Activated naive CD4-positive, alpha-beta T cell treated with anti-CD3 and anti-CD28 coated beads, Interleukin-2, amount 10 ng/mL, durations not matched to agents 7 days and 5 days (primary cell): ENCODE results near the gene ELOVL5.

Experiments used
- CTCF ChIA-PET: fragments of 350-600 bp; sonication (Branson Sonifier 250); formaldehyde crosslinking; loops from one replicate; lab custom pipeline; 2021; ENCODE audit warnings: antibody characterized with exemption; lab: Charles Lee
- DNase-seq: peaks from one replicate; pipeline ENCODE4 v3.0.0-alpha.2; 2020
- H3K27ac Mint-ChIP-seq: one replicate; pipeline ENCODE4 v1.8.0; 2021; ENCODE audit warnings: mild to moderate bottlenecking, moderate library complexity, mixed read lengths
- H3K27me3 Mint-ChIP-seq: one replicate; pipeline ENCODE4 v1.8.0; 2021; ENCODE audit warnings: mild to moderate bottlenecking, mixed read lengths
- H3K36me3 Mint-ChIP-seq: one replicate; pipeline ENCODE4 v1.8.0; 2021; ENCODE audit warnings: mixed read lengths
- H3K4me1 Mint-ChIP-seq: one replicate; pipeline ENCODE4 v1.8.0; 2021; ENCODE audit warnings: mixed read lengths
- H3K4me3 Mint-ChIP-seq: one replicate; pipeline ENCODE4 v1.8.0; 2021; ENCODE audit warnings: mild to moderate bottlenecking, moderate library complexity, mixed read lengths
- H3K9me3 Mint-ChIP-seq: one replicate; pipeline ENCODE4 v1.8.0; 2021; ENCODE audit warnings: mixed read lengths

ELOVL5 gene

DNA sequence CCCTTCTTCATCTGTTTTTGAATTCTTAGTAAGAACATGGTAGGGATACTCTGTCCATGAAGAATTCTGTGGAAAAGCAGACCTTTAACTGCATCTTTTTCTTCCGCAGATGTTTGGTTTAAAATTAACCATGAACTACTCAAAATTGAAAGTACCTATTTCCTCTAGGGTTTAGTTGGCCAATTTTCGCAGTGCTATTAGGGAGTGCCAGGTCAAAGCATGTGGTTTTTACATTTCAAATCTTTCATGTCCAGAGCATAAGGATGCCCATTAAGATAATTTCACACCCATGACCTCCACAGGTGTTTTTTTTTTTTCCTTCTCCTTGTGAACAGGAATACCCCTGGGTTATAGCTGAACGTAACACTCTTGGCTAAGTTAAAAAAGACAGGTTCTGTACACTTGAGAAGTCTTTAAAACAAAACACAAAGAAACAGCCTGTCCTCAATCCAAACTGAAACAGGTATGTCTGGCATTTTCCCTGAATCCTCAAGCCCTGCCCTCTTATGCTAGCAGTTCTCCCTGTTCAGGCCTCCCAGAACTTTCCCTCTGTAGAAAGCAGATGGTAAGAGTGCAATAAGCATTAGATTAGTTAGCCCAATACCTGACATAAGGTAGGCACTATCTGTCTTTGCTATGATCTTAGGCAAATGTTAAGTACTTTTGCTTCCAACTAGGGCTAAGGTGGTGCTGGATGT is 67.1 kb downstream of the ELOVL5 start:
- Mint-ChIP-seq H3K27ac (no peak overlapping the region), H3K27me3 (no peaks in the 10 kb centered on the region), H3K36me3 (peaks cover 69% of the 10 kb centered on the region), H3K4me1 (peaks cover 21% of the 10 kb centered on the region), H3K9me3 (no peaks in the 10 kb centered on the region), H3K4me3 (no peak overlapping the region)
- no peak for DNase-seq
- CTCF ChIA-PET = interaction anchor here (1.7 kb wide), 1 partner anchor 129 kb away, joined by 6 read pairs; no protein-coding TSS in a partner anchor

- no peak overlapping the region for H3K27ac Mint-ChIP-seq
- peaks cover 20% of the 10 kb centered on the region for H3K4me1 Mint-ChIP-seq
- peaks cover 69% of the 10 kb centered on the region for H3K36me3 Mint-ChIP-seq
- no peaks in the 10 kb centered on the region for H3K9me3 Mint-ChIP-seq
- H3K27me3 Mint-ChIP-seq = no peaks in the 10 kb centered on the region
- CTCF ChIA-PET = interaction anchor here (1.3 to 1.7 kb wide), 2 partner anchors 105 to 131 kb away, joined by 3 to 6 read pairs; no protein-coding TSS in a partner anchor
- no peak for DNase-seq
- H3K4me3 Mint-ChIP-seq = no peak overlapping the region
These were observed 68.5 kb downstream of the ELOVL5 start for GRCh38 chr6:53280207-53280606.

DNA sequence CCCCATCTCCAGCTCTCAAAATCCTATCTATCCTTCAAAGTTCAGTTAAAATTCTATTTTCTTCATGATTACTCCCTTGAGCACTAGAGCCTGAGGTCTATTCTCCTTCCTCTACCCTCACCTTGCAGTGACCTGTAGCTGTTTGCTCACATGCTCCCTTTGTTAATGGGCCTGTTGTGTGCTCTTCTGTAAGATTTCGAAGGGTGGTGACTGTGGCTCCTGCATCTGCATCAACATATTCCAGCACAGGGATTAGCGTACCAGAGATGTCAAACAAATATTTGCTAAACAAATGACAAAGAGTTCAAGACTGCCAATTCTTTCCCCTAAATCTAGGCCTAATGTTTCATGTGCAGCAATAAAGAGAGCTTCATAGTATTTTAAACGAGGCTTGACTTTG is 69.5 kb downstream of the ELOVL5 start:
- peaks cover 70% of the 10 kb centered on the region for H3K36me3 Mint-ChIP-seq
- H3K27me3 Mint-ChIP-seq = no peaks in the 10 kb centered on the region
- peaks cover 14% of the 10 kb centered on the region for H3K4me1 Mint-ChIP-seq
- DNase-seq = no peak
- H3K9me3 Mint-ChIP-seq = no peaks in the 10 kb centered on the region
- no peak overlapping the region for H3K4me3 Mint-ChIP-seq
- H3K27ac Mint-ChIP-seq = no peak overlapping the region
- CTCF ChIA-PET = interaction anchor here (1.3 kb wide), 1 partner anchor 104 kb away, joined by 3 read pairs; no protein-coding TSS in a partner anchor

GRCh38 chr6:53273370-53273769 is 75.4 kb downstream of the ELOVL5 start:
- no peak overlapping the region for H3K27ac Mint-ChIP-seq
- no peak for DNase-seq
- CTCF ChIA-PET = interaction anchor here (1.4 to 1.6 kb wide), 3 partner anchors 9 to 16 kb away, joined by 3 to 4 read pairs (median 4); no protein-coding TSS in a partner anchor
- no peak overlapping the region for H3K4me3 Mint-ChIP-seq
- H3K36me3 Mint-ChIP-seq = peaks cover 64% of the 10 kb centered on the region
- no peaks in the 10 kb centered on the region for H3K4me1 Mint-ChIP-seq
- H3K9me3 Mint-ChIP-seq = no peaks in the 10 kb centered on the region
- no peaks in the 10 kb centered on the region for H3K27me3 Mint-ChIP-seq

DNA sequence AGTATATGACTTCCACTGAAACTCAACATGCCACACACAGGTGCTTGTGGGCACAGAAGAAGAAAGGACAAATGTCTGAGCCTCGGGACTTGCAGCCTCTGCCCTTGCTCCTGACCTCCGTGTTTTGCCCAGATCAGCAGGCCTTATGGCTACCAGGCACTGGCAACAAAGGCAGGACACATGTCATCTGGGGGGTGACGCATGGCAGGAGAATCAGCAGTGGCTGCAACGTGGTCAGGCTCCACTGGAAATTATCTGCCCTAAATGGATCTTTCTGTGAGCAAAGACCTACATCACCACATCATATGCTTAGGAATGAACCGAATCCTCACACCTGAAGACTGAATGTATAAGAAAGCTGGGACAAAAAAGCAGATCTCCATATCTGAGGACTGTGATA is 78.9 kb downstream of the ELOVL5 start:
- no peak for DNase-seq
- no peak overlapping the region for H3K27ac Mint-ChIP-seq
- no peaks in the 10 kb centered on the region for H3K27me3 Mint-ChIP-seq
- H3K9me3 Mint-ChIP-seq = no peaks in the 10 kb centered on the region
- H3K4me3 Mint-ChIP-seq = no peak overlapping the region
- no peaks in the 10 kb centered on the region for H3K4me1 Mint-ChIP-seq
- CTCF ChIA-PET = no interaction called here
- H3K36me3 Mint-ChIP-seq = peaks cover 71% of the 10 kb centered on the region

- no peak for DNase-seq
These were observed 79.7 kb downstream of the ELOVL5 start for GRCh38 chr6:53268858-53269608.

GRCh38 chr6:53266553-53267090 is 82.1 kb downstream of the ELOVL5 start:
- CTCF ChIA-PET = interaction anchor here (1.2 to 1.6 kb wide), 2 partner anchors 23 to 94 kb away, joined by 3 to 4 read pairs; no protein-coding TSS in a partner anchor
- Mint-ChIP-seq H3K4me3 (no peak overlapping the region), H3K9me3 (no peaks in the 10 kb centered on the region), H3K4me1 (no peaks in the 10 kb centered on the region), H3K27me3 (no peaks in the 10 kb centered on the region), H3K36me3 (peaks cover 72% of the 10 kb centered on the region), H3K27ac (no peak overlapping the region)
- DNase-seq = no peak

More at GRCh38 chr6:53268858-53269608, 79.7 kb downstream of the ELOVL5 start:
- Mint-ChIP-seq H3K4me3 (no peak overlapping the region), H3K4me1 (no peaks in the 10 kb centered on the region), H3K27me3 (no peaks in the 10 kb centered on the region), H3K36me3 (peaks cover 72% of the 10 kb centered on the region), H3K27ac (peak overlapping the region; percentile 60), H3K9me3 (no peaks in the 10 kb centered on the region)
- CTCF ChIA-PET = no interaction called here

DNA sequence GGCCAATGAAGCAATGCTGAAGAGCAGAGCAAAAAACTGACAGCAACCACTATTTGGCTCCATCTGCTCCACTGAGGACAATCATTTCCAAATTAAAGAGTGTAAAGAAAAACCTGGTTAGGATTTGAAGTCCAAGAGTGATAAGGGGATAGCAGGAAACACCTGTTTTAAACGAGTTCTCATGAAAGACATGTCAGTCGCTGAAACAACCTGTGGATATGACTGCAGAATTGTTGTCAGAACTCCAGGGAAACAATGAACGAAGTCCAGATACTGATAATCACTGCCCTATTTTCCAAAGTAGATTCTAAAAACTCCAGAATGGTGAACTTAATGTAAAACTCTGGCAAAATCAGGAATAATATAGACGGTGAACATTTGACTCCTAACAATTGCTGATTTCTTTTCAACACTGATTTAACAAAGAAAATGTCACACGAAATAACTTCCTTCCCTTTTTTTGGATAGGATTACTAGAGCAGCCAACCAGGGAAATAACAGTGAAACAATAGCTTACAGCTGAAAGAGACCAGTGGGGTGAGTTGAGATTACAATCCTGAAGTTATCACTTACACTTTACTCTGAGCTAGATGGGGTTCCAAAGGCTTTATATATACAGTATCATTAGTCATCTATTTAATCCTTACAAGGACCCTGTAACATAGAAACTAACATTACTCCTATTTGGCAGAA is 83.7 kb downstream of the ELOVL5 start:
- Mint-ChIP-seq H3K9me3 (no peaks in the 10 kb centered on the region), H3K4me1 (no peaks in the 10 kb centered on the region), H3K4me3 (no peak overlapping the region), H3K36me3 (peaks cover 73% of the 10 kb centered on the region), H3K27me3 (no peaks in the 10 kb centered on the region), H3K27ac (no peak overlapping the region)
- CTCF ChIA-PET = no interaction called here
- no peak for DNase-seq

- CTCF ChIA-PET = interaction anchor here (0.7 kb wide), 1 partner anchor 9 kb away, joined by 3 read pairs; no protein-coding TSS in a partner anchor
- DNase-seq = no peak
These were observed 84.4 kb downstream of the ELOVL5 start for GRCh38 chr6:53264337-53264736.

GRCh38 chr6:53263917-53264316 is 84.8 kb downstream of the ELOVL5 start:
- H3K27me3 Mint-ChIP-seq = no peaks in the 10 kb centered on the region
- peak overlapping the region; percentile 2 for H3K27ac Mint-ChIP-seq
- DNase-seq = no peak
- CTCF ChIA-PET = interaction anchor here (0.7 kb wide), 1 partner anchor 10 kb away, joined by 3 read pairs; no protein-coding TSS in a partner anchor
- no peaks in the 10 kb centered on the region for H3K9me3 Mint-ChIP-seq
- H3K4me3 Mint-ChIP-seq = no peak overlapping the region
- H3K36me3 Mint-ChIP-seq = peaks cover 73% of the 10 kb centered on the region
- H3K4me1 Mint-ChIP-seq = no peaks in the 10 kb centered on the region

More at GRCh38 chr6:53264337-53264736, 84.4 kb downstream of the ELOVL5 start:
- Mint-ChIP-seq H3K4me3 (no peak overlapping the region), H3K9me3 (no peaks in the 10 kb centered on the region), H3K27ac (peak overlapping the region; percentile 56), H3K27me3 (no peaks in the 10 kb centered on the region), H3K4me1 (no peaks in the 10 kb centered on the region), H3K36me3 (peaks cover 73% of the 10 kb centered on the region)

DNA sequence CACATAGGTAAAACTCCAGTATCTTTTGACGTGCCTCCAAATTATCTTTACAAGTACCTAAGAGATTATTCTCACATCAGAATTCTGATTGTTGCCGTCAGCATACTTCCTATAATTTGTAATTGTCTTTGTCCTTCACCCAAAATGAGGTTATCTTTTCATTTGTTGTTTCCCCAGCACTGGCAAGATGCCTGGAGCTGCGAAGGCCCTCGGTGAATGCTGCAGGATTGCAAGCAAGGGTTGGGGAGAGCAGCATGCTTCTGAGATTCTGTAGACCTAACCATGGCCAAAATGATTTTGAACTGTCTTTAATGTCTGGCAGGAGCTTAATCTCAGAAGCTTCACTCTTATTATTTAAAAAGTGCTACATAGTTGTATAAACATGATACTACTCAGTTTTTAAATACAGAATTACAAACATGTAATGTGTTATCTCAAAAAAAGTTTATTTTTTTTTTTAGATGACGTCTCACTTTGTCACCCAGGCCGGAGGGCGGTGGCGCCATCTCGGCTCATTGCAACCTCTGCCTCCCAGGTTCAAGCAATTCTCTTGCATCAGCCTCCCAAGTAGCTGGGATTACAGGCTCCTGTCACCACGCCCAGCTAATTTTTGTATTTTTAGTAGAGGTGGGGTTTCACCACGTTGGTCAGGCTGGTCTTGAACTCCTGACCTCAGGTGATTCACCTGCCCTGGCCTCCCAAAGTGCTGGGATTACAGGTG is 88.7 kb downstream of the ELOVL5 start:
- Mint-ChIP-seq H3K9me3 (no peaks in the 10 kb centered on the region), H3K27me3 (no peaks in the 10 kb centered on the region), H3K4me1 (no peaks in the 10 kb centered on the region), H3K36me3 (peaks cover 60% of the 10 kb centered on the region), H3K27ac (no peak overlapping the region), H3K4me3 (no peak overlapping the region)
- CTCF ChIA-PET = no interaction called here
- no peak for DNase-seq

DNA sequence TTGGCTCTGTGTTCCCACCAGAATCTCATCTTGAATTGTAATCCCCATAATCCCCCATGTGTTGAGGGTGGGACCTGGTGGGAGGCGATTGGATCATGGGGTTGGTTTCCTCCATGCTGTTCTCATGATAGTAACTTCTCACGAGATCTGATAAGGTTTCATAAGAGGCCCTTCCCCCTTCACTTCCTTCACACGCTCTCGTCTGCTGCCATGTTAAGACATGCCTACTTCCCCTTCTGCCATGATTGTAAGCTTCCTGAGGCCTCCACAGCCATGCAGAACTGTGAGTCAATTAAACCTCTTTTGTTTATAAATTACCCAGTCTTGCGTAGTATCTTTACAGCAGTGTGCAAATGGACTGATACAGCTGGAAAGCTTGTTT is 90.0 kb downstream of the ELOVL5 start:
- DNase-seq = no peak
- CTCF ChIA-PET = interaction anchor here (1.3 kb wide), 1 partner anchor 14 kb away, joined by 4 read pairs; no protein-coding TSS in a partner anchor
- Mint-ChIP-seq H3K9me3 (no peaks in the 10 kb centered on the region), H3K27ac (no peak overlapping the region), H3K27me3 (no peaks in the 10 kb centered on the region), H3K4me3 (no peak overlapping the region), H3K4me1 (no peaks in the 10 kb centered on the region), H3K36me3 (peaks cover 55% of the 10 kb centered on the region)

GRCh38 chr6:53258076-53258773 is 90.5 kb downstream of the ELOVL5 start:
- Mint-ChIP-seq H3K9me3 (no peaks in the 10 kb centered on the region), H3K27ac (peak overlapping the region; percentile 11), H3K4me3 (no peak overlapping the region), H3K4me1 (no peaks in the 10 kb centered on the region), H3K27me3 (no peaks in the 10 kb centered on the region), H3K36me3 (peaks cover 54% of the 10 kb centered on the region)
- CTCF ChIA-PET = interaction anchor here (1.3 kb wide), 1 partner anchor 15 kb away, joined by 4 read pairs; no protein-coding TSS in a partner anchor
- no peak for DNase-seq
